Suprapubic skin (tissue), 4 donors: ENCODE results near the gene OR4S2.

Source experiments
- CTCF ChIP-seq, 2 donors: fragments of 200-600 bp in 1 of 2; fragments of 450-650 bp in 1 of 2; sonication (generic) in 1 of 2; IDR thresholded peaks; one replicate each; pipeline ENCODE4 v1.5.1; 2016 to 2019; ENCODE audit warnings: antibody characterized with exemption in 2 of 2, mild to moderate bottlenecking in 1 of 2, moderate library complexity in 1 of 2
- EP300 ChIP-seq: sonication (generic); formaldehyde crosslinking; IDR thresholded peaks from one replicate; pipeline ENCODE4 v1.6.1; 2017; ENCODE audit warnings: antibody characterized with exemption
- POLR2A ChIP-seq, 2 donors: fragments of 450-650 bp; IDR thresholded peaks; one replicate each; pipeline ENCODE4 v1.6.1; 2017; ENCODE audit warnings: antibody characterized with exemption in 2 of 2, mild to moderate bottlenecking in 2 of 2, moderate library complexity in 2 of 2
- POLR2AphosphoS5 ChIP-seq, 3 donors: sonication (generic); formaldehyde crosslinking; IDR thresholded peaks; one replicate each; pipeline ENCODE4 v1.6.1; 2017; ENCODE audit warnings: antibody characterized with exemption in 3 of 3

- TF ChIP-seq CTCF (IDR thresholded peaks at IDR 0.05): no peak
- TF ChIP-seq POLR2A (IDR thresholded peaks at IDR 0.05): no peak
- TF ChIP-seq POLR2AphosphoS5 (IDR thresholded peaks at IDR 0.05): no peak
- TF ChIP-seq EP300: no peak
These were observed 40.6 kb upstream of the OR4S2 start, which contains the start of gene OR4C11 for GRCh38 chr11:55607545-55607944.
